ENCODE data around the gene MYB.
"Not testable (repeated sequence)": the region's sequence is repeated elsewhere in the genome, so short reads cannot be mapped to it uniquely, and the experiment has no call there.

MYB gene

DNA sequence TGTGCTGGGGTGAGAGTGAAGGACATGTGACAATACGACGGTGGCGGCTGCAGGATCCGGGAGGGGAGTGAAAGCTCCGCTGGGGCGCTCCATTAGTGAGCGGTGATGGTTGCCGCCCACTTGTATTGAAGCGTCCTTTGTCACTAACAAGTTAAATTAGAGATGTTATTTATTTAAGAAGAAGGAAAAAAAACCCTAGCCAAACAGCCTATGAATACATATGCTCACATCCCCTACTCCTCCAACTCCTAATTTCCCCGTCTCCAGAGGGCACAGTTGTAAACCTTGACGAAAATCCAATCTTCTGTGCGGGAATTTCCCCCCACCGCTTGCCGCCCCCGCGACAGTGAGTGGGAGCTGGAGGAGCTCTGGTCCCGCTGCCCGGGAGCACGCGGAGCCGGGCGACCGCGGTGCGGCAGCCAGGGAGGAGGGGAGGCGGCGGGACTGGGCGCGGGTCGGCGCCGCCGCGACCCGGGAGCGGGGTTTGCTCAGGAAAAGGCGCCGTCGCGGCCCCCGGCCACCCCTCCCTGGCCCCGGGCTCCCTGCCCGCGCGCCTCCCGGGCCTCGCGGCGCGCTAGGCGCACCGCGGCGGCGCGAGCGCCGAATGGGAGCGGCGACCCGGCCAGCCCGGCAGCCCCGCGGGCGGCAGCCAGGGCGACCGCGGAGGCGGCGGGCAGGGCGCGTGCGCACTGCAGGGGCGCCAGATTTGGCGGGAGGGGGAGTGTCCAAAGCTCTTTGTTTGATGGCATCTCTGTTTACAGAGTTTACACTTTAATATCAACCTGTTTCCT is at the start of gene MYB:
Gene MYB (plus strand): TSS at position 767 of the 791 bp plus-strand sequence. CDS start 206 bp downstream, outside the sequence.
- DNase-seq, result peak; percentile 93

DNA sequence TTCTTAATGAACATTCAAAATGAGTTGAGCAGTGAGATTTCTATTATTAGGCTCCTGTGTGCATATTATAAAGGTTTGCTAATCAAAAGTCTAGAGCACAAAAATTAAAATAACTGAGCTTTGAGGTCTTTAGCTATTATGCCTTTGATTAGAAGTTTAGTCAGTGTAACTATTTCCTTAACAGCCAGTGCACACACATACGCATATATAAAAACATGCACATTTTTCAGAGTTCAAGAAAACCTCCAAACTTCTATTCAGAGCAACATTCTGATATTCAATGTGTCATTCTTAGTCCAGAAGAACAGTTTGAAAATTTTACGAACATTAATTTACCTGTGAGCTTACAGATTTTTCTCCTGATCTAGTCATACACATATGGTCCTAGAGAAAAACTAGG is 48.3 kb upstream of the MYB start:
- no peak for DNase-seq

DNA sequence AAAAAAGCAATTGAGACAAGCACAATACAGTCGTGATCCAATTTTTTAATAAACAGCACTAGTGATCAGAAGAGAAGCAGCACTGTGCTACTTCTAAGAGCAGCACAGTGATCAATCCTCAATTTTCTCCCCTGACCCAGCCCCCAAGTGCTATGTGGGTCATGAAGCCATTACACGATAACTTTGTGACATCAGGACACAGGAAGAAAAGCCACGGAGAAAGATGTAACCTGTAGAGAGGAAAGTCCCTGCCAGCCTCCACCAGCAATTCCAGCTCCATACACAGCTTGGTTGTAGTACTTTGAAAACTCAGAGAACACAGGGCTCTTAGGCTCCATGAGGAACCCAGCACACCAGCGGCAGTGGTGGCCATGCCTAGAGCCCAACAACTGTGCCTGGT is 45.3 kb upstream of the MYB start:
- DNase-seq, result no peak

DNA sequence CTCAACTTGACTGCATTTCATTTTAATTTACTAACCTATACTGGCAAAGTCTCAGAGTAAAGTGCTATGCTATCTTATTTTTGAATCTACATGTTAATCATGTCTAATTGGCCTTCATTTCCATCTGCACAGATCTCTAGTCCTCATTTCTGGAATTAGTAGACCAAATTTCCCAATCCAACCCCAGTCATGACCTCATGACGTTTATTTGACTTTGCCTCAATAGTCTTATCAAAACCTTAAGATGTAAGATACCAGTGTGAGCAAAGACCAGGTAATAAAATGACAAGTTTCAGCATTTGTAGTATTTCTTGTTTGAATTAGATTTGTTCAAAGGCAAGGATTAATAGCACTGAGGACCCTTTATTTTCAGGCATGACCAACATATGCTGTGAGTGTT is 43.3 kb upstream of the MYB start:
- no peak for DNase-seq

DNA sequence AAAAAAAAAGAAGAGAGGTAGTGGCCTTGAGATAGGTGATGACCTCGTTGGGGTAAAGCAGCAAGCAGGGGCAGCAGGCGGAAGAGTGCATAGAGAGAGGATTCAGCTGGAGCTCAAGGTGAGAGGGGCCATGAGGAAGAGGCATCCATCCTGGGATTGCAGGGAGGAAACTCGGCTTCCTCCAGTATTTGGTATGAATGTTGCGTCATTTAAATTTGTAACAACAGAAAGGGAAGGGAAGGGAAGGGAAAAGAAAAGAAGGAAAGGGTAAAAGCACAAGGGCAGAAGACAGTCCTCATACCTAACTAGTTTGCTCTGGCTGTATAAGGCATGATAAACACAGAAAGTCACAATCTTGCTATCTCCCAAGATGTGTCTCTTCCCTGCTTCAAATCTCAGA is 39.9 kb upstream of the MYB start:
- no peak for DNase-seq

DNA sequence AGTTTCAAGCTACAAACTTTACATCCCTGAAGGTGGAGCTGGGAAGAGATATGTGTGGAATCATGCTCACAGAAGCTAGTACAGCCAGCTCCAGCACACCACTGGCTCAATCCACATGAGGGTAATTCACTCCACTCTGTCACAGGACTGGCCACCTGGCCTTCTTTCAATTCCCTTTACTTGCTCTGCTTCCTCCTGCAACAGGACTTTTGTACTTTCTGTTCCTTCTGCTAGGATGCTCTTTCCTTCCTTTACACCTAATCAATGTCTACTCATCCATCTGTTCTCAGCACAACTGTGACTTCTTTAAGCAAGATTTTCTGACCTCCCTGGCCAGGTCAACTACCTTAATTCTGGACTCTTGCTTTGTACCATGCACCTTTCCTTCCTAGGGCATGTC is 39.4 kb upstream of the MYB start:
- no peak for DNase-seq

DNA sequence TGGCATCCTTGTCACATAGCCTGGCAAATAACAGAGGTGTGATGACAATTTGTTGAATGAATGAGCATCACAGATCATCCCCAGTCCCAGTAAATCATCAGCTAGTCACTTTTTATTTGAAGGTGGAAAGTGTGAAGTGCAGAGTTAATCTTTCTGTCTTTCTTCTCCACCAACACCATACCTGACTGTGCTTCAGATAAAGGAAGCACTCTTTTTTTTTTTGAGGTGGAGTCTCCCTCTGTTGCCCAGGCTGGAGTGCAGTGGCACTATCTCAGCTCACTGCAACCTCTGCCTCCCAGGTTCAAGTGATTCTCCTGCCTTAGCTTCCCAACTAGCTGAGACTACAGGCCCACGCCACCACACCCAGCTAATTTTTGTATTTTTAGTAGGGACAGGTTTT is 38.9 kb upstream of the MYB start:
- not testable (repeated sequence) for DNase-seq

DNA sequence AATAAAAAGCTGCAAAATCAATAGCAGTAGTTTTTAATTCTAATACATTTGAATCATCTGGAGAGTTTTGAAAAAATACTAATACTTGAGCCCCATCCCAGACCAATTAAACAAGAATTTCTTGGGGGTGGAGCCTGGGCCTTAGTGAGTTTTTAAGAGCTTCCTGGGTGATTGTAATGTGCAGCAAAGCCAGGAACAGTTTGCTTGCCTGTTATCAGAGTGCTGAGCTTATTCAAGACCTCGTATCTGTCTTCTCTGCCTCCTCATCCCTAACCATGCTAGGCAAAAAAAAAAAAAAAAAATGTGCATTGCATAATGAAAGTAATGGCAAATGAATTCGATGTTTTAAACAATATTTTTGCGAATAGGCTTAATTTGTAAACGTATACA is 36.4 kb upstream of the MYB start:
- DNase-seq, result no peak

DNA sequence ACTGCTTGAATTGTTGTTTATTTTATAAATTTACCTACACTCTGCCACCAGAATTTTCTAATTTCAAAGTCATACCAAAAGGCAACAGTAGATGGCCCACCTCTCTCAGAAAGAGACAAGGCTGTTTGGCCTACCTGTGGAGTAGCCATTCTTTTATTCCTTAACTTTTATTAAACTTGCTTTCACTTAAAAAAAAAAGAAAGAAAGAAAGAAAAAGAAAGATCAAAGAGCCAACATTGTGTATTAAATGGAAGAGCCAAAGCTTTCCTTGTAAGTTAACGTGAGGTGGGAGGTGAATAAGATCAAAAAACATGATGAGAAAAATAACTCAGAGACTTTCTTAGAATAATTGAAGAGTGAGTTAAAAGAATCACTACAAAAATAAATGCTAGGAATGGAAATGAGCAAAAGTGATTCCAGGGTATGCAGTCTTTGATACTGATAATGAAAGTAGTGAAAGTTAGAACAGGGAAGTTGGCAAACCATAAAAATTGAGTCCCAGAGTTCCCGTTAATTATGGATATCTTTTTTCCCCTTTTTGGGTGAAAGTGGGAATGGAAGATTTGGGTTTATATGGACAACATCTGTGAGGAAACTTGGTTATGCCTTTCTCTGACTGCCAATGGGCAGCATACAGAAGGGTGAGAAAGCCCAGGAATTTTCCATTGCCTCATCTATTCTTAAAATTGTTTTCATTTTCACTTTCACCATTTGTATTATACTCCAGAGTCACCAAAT is 35.9 kb upstream of the MYB start:
- DNase-seq, result peak; percentile 65

DNA sequence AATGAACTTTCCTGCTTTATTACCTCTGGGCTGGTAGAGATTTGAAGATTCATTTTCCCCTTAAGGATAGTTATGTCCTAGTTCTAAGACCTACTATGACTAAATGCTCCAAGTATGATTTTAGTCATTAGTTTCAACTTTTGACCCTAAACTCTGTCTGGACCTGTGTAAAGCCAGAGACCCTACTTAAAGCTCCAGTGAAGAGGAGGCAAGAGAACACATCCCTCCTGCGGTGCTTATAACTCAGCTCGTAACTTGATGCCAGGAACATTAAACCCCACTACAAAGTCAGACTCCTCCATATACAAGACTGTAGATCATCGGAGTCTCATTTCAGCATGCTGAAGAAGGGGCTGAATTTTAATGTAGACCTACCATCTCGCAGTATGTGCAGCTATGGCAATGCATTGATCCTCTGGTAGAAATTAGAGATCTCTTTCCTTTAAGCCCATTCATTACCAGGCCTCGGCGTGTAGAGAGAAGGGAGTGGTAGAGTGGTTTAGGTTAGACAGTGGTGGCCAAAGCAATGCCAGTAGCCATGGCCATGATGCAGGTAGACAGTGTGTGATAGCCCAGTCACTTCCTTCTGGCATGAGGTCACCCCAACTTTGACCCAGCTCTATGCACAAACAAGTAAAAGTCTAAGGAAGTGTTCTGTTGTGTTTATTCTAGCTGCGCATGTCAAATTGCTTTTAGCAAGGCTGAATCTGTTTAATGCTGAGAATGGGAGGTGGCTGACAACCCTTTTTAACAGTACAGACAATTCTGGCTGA is 34.8 kb upstream of the MYB start:
- DNase-seq, result peak; percentile 46

DNA sequence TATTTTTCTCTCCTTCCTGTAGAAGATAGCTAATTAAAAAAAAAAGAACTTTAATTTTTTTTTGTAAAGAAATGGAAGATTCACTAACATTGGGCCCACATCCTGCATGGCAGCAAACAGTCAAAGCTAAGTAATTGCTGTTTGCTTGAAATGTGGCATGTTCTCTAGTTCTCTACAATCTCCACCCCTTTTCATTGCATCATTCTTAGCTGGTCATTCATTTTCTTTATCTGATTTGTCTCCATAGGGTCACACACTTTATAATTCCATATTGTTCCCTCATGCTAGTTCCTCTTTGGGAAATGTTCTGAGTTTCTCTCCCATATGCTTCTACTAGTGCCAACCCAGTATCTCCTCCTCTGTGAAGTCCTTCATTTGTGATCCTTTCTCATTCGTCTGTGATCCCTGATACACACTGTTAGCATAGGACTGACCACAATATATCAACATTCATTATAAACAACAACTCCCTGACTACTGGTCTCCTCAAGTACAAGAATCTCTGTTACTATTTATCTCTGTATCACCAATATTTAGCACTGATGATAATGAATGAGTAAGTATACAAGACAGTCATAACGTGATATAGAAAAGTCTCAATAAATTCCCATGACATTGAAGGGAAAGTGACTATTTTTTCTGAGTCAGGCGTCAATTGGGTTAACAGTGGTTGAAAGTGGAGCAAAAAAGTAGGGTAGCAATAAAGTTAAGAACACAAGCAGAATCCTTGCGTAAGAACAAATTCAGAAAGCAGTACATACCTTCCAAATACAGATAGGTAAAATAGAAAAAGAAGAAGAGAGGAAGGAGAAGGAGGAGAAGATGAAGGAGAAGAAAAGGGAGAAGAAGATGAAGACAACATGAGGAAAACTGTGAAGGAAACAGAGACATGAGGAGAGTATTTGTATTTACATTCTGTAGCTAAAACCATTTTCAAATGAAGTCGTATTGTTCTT is 33.2 kb upstream of the MYB start:
- peak; percentile 55 for DNase-seq

DNA sequence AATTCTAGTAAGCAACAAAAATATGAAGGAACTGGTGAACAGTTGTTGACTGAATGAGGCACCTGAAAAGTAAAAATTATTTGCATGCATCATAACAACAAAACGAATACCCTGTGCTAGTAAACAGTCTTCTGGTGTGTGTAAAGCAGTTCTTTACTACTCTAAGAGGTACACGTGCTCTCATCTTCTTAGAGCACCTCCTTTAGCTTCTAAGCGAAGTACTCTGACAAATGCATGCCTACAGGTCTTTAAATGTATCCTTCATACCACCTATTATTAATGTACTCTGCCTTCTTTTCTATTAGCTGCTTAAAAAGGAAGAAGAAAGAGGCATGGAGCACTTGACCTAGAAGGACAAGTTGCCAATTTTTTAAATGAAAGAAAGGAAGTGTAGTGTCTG is 32.2 kb upstream of the MYB start:
- no peak for DNase-seq

DNA sequence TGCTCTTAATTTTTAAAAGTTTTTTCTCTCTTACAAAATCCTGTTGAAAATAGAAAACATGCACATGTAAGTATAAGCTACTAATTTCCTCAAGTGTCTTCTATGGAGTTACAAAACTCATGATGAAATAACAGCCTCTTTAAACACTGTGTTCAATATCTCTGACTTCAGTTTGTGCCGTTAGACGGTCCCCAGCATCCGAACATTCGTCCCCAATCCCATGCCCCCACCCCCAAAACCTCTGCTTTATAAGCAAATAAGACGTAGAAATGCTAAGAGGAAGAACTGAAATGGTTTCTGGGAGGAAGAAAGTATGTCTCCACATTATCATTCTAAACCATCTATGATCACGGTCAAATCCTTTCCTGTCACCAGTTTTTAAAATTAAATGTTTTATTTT is 31.7 kb upstream of the MYB start:
- no peak for DNase-seq

DNA sequence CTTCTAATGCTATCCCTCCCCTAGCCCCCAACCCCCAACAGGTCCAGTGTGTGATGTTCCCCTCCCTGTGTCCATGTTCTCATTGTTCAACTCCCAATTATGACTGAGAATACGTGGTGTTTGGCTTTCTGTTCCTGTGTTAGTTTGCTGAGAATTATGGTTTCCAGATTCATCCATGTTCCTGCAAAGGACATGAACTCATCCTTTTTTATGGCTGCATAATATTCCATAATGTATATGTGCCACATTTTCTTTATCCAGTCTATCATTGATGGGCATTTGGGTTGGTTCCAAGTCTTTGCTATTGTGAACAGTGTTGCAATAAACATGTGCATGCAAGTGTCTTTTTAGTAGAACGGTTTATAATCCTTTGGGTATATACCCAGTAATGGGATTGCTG is 30.6 kb upstream of the MYB start:
- DNase-seq, result not testable (repeated sequence)

DNA sequence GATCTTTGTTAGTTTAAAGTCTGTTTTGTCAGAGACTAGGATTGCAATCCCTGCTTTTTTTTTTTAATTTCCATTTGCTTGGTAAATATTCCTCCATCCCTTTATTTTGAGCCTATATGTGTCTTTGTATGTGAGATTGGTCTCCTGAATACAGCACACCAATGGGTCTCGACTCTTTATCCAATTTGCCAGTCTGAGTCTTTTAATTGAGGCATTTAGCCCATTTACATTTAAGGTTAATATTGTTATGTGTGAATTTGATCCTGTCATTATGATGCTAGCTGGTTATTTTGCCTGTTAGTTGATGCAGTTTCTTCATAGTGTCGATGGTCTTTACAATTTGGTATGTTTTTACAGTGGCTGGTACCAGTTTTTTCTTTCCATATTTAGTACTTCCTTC is 27.0 kb upstream of the MYB start:
- not testable (repeated sequence) for DNase-seq

DNA sequence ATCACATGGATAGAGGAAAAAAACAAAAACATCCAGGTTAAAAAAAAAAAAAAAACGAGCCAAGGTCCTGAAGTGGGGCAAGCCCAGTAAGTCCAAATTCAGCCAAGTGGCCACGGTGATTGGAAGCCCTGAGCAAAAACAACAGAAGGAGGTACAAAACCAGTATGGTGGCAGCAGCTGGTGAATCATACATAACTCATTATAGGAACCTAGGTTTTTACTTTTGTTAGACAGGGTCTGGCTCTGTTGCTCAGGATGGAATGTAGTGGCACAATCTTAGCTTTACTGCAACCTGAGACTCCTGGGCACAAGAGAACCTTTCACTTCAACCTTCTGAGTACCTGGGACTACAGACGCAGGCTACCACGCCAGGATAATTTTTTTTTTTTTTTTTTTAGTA is 22.7 kb upstream of the MYB start:
- DNase-seq, result no peak

DNA sequence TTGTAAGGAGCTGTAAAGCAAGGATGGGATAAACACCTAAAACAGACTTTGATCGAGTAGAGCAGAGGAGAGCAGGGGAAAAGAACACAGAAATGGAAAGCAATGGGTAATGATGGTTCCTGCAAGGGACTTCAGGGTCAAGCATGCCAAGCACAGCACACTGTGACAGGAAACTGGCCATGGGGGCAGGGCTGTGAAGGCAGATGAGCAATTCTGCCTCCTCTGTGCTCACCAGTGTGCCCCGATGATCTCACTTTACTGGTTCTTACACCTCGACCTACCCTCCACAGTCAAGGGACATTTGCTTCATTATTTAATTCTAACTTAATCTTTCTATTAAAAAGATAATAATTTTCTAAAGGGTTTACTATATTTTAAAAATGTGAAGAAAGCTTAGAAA is 21.6 kb upstream of the MYB start:
- DNase-seq, result peak; percentile 93

DNA sequence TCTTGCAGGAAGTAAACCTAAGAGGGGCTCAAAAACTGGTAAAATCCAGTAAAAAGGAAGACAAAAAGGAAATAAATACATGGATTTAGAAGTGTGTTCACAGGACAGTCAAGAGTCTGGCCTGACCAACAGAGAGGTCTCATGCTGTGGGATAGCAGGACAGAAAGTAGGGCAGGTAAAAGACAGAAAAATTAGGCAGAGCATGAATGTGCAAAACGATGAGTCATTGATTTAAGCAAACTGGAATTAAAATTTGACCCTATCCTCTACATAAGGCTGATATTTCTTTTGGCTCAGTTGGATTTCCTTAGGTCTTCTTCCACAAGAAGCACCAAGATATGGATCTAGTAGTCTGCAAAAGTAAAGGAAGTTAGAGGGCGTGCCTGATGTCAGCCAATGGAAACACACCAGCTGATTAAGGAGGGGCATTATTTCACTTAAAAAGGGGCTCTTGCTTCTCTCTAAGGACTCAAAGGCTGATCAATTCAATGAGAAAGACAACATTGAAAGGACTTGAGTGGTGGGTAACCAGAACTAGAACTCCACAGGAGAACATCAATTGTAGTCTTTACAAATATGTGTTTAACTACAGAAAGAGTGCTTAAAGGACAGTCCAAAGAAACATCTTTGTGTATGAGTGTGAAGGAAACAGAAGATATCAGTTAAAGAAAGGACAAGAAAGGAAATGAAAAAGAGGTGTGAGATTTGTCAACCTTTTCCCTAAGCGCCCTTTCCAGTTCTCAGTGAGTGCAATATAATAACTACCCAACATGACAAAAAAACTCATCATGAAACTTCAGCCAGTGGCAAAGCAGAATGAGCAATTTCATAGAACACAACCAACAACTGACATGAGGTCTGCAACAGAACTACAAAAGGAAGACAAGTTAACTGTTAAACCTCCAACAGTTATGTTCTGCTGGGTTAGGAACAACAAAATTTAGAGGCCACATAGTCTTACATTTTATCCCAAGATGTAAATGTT is 19.4 kb upstream of the MYB start:
- DNase-seq, result peak; percentile 91

DNA sequence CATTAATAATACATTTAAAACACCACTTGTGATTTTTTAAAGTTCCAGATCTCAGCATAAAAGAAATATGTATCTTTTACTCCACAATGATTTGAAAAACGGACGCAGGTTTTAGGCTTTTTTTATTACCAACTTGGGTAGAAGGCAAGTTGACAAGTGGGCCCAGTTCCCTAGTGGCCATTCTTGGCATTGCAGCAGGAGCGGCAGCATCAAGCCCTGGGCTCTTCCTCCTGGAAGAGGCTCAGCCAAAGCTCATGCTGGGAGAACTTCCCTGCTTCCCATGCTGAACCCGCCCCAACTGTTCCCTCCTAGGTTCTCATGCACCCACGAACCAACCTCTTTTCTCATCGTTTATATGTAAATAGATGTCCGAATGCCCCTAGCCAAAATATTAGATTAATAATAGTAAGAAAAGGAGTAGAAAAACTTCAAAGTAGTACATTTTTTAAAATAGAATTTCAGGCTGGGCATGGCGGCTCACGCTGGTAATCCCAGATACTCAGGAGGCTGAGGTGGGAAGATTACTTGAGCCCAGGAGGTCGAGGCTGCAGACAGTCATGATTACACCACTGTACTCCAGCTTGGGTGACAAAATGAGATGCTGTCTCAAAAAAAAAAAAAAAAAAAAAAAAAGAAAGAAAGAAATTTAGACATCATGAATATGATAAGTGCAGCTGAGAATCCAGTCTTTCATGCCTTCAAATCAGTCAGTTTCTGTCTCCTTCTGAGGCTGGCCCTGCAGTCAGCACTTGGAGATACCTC is 18.2 kb upstream of the MYB start:
- peak; percentile 83 for DNase-seq

DNA sequence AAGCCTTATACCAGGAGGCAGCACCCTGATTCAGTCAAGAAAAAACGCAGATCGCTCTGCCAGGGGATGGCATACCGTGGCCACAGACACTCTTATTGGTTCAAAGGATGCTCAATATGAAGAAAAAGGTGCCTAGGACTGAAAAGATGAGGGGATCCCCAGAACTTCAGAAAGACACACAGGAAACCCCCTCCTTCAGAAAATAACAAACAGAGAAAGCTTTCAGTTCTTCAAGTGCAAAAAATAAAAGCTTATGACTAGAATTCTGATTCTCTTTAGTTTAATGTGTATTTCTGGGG is 17.7 kb upstream of the MYB start:
- DNase-seq, result peak; percentile 93

DNA sequence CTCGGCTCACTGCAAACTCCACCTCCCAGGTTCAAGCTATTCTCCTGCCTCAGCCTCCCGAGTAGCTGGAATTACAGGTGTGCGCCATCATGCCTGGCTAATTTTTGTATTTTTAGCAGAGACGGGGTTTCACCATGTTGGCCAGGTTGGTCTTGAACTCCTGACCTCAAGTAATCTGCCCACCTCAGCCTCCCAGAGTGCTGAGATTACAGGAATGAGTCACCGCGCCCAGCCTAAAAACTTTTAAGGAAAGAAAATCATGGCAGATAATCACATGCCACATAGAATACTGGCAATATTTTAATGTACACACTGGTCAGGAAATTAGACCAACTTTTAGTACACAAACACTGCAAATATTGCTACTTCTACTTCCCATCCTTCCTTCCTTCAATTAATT is 16.7 kb upstream of the MYB start:
- DNase-seq, result not testable (repeated sequence)

Measured in activated CD4-positive, alpha-beta T cell treated with anti-CD3 and anti-CD28 coated beads, Interleukin-10, Interleukin-2, amounts not matched to agents 100 ng/mL and 50 ng/mL, durations not matched to agents 16 hours and 8 hours (primary cell).